Measurements from ENCODE around the gene PKP2. TPM values are rescaled to one million over a fixed set of nuclear protein-coding genes. Genes with fewer than 3 reads are reported as not detected.

The PKP2 gene
- total RNA-seq, 4 donors from 2014 or later, result 0.77 to 34.4 (median 5.3) TPM

- TF ChIP-seq, protein P1, sequence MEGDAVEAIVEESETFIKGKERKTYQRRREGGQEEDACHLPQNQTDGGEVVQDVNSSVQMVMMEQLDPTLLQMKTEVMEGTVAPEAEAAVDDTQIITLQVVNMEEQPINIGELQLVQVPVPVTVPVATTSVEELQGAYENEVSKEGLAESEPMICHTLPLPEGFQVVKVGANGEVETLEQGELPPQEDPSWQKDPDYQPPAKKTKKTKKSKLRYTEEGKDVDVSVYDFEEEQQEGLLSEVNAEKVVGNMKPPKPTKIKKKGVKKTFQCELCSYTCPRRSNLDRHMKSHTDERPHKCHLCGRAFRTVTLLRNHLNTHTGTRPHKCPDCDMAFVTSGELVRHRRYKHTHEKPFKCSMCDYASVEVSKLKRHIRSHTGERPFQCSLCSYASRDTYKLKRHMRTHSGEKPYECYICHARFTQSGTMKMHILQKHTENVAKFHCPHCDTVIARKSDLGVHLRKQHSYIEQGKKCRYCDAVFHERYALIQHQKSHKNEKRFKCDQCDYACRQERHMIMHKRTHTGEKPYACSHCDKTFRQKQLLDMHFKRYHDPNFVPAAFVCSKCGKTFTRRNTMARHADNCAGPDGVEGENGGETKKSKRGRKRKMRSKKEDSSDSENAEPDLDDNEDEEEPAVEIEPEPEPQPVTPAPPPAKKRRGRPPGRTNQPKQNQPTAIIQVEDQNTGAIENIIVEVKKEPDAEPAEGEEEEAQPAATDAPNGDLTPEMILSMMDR (IDR thresholded peaks at IDR 0.05), result no peak
- no peak for TF ChIP-seq POLR2A (IDR thresholded peaks at IDR 0.05)
- Histone ChIP-seq H3K4me3 (no peak overlapping the region), H3K27ac (no peak overlapping the region), H3K27me3 (no peaks in the 10 kb centered on the region), H3K9me3 (no peaks in the 10 kb centered on the region), H3K36me3 (no peaks in the 10 kb centered on the region), H3K4me1 (no peaks in the 10 kb centered on the region)
- intact Hi-C loops (cut with DNase I; ENCODE audit: low total_unique reads), result no loop called here
- no peak for DNase-seq
Observed at GRCh38 chr12:32891956-32892355, 4.6 kb downstream of the PKP2 start.

- H3K4me3 ChIP-seq, result no peak overlapping the region
- H3K27ac ChIP-seq, result no peak overlapping the region
- no peaks in the 10 kb centered on the region for H3K9me3 ChIP-seq
- no peaks in the 10 kb centered on the region for H3K4me1 ChIP-seq
- intact Hi-C loops (cut with DNase I; ENCODE audit: low total_unique reads), result no loop called here
- DNase-seq, result no peak
- H3K36me3 ChIP-seq, result no peaks in the 10 kb centered on the region
- H3K27me3 ChIP-seq, result no peaks in the 10 kb centered on the region
- TF ChIP-seq, protein P1 (IDR thresholded peaks at IDR 0.05), result no peak
- TF ChIP-seq POLR2A (IDR thresholded peaks at IDR 0.05), result no peak
Observed at GRCh38 chr12:32891526-32891925, 5.1 kb downstream of the PKP2 start.

DNA sequence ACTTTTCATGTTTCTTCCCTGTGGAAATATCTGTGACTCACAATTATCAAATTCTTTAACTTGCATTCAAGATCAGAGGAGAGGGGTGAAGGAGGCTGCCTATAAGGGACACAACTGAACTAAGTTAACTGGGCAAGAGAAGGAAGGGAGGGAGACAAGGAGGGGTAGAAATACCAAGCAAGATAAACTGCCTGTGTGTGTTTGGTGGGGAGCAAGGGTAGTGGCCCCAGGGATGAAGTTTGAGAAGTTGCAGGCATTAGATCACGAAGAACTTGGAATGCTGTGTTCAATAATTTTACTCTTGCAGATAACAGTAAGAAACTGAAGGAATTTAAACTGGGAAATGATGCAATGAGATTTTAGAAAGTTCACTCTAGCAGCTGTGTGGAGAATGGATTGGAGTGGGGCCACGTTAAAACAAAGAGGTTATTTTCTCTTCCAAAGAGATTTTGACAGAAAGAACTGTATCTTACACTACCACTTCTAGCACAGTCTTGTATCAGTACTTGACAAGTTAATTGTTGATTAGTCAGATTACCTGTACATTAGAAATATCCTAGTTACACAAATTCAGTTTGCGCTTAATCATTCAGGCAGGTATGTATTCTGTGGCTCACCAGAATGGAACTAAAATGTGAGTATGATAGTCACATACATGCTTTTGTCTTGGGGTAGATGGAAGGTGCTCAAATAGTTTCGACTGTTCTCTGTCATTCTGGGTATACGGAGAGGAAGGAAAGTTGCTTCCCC is 7.4 kb downstream of the PKP2 start:
- no peaks in the 10 kb centered on the region for H3K36me3 ChIP-seq
- no peaks in the 10 kb centered on the region for H3K9me3 ChIP-seq
- no peaks in the 10 kb centered on the region for H3K27me3 ChIP-seq
- no peak overlapping the region for H3K27ac ChIP-seq
- TF ChIP-seq, protein P1 (IDR thresholded peaks at IDR 0.05), result no peak
- TF ChIP-seq POLR2A (IDR thresholded peaks at IDR 0.05), result no peak
- DNase-seq, result no peak
- intact Hi-C loops (cut with DNase I; ENCODE audit: low total_unique reads), result no loop called here
- H3K4me3 ChIP-seq, result no peak overlapping the region
- H3K4me1 ChIP-seq, result no peaks in the 10 kb centered on the region

- no peaks in the 10 kb centered on the region for H3K4me1 ChIP-seq
- TF ChIP-seq, protein P1 (IDR thresholded peaks at IDR 0.05), result no peak
- TF ChIP-seq POLR2A (IDR thresholded peaks at IDR 0.05), result no peak
- H3K27me3 ChIP-seq, result no peaks in the 10 kb centered on the region
- H3K27ac ChIP-seq, result no peak overlapping the region
- H3K4me3 ChIP-seq, result no peak overlapping the region
- DNase-seq, result no peak
- no peaks in the 10 kb centered on the region for H3K9me3 ChIP-seq
- H3K36me3 ChIP-seq, result no peaks in the 10 kb centered on the region
- intact Hi-C loops (cut with DNase I; ENCODE audit: low total_unique reads), result no loop called here
Observed at GRCh38 chr12:32887058-32887457, 9.5 kb downstream of the PKP2 start.

DNA sequence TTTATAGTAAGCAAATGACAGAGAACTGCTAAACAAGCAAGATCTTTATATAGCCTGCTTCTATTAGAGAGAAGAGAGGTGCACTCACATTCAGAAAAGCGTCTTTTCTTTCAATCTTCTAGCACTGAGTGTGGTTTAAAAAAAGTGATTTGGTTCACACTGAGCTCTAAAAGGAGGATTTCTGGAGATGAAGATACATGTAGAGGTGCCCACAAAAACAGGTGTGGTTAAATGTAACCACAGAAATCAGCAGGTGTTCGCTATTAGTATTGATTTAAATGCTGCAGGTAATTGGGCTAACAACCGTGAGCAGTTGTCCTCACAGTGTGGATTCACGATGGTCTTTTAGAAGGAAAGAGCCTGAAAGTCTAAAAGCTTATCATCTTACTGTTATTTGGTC is 10.7 kb downstream of the PKP2 start:
- TF ChIP-seq POLR2A (IDR thresholded peaks at IDR 0.05), result no peak
- TF ChIP-seq, protein P1 (IDR thresholded peaks at IDR 0.05), result no peak
- H3K27me3 ChIP-seq, result no peaks in the 10 kb centered on the region
- H3K4me3 ChIP-seq, result no peak overlapping the region
- intact Hi-C loops (cut with DNase I; ENCODE audit: low total_unique reads), result no loop called here
- H3K36me3 ChIP-seq, result no peaks in the 10 kb centered on the region
- H3K4me1 ChIP-seq, result no peaks in the 10 kb centered on the region
- DNase-seq, result no peak
- H3K27ac ChIP-seq, result no peak overlapping the region
- no peaks in the 10 kb centered on the region for H3K9me3 ChIP-seq

All from uterus (tissue), 4 donors.